GM18519 (cell line): Measurements from ENCODE around the gene SMARCA1.
"Not testable (repeated sequence)": the region's sequence is repeated elsewhere in the genome, so short reads cannot be mapped to it uniquely, and the experiment has no call there.

ENCODE experiments used
- ATAC-seq: cut with Tn5 transposase; IDR thresholded peaks from one replicate; pipeline ENCODE4 v1.9.1; 2021; ENCODE audit warnings: mild to moderate bottlenecking, moderate library complexity; ENCODE audit not compliant: unreplicated experiment, low FRiP score

Gene SMARCA1, protein sequence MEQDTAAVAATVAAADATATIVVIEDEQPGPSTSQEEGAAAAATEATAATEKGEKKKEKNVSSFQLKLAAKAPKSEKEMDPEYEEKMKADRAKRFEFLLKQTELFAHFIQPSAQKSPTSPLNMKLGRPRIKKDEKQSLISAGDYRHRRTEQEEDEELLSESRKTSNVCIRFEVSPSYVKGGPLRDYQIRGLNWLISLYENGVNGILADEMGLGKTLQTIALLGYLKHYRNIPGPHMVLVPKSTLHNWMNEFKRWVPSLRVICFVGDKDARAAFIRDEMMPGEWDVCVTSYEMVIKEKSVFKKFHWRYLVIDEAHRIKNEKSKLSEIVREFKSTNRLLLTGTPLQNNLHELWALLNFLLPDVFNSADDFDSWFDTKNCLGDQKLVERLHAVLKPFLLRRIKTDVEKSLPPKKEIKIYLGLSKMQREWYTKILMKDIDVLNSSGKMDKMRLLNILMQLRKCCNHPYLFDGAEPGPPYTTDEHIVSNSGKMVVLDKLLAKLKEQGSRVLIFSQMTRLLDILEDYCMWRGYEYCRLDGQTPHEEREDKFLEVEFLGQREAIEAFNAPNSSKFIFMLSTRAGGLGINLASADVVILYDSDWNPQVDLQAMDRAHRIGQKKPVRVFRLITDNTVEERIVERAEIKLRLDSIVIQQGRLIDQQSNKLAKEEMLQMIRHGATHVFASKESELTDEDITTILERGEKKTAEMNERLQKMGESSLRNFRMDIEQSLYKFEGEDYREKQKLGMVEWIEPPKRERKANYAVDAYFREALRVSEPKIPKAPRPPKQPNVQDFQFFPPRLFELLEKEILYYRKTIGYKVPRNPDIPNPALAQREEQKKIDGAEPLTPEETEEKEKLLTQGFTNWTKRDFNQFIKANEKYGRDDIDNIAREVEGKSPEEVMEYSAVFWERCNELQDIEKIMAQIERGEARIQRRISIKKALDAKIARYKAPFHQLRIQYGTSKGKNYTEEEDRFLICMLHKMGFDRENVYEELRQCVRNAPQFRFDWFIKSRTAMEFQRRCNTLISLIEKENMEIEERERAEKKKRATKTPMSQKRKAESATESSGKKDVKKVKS

GRCh38 chrX:129523079-129523911 is at the start of gene SMARCA1:
Gene SMARCA1, minus strand, starts transcription at chrX:129523490. Its CDS starts 120 bp downstream, at chrX:129523370.
- no peak for ATAC-seq

DNA sequence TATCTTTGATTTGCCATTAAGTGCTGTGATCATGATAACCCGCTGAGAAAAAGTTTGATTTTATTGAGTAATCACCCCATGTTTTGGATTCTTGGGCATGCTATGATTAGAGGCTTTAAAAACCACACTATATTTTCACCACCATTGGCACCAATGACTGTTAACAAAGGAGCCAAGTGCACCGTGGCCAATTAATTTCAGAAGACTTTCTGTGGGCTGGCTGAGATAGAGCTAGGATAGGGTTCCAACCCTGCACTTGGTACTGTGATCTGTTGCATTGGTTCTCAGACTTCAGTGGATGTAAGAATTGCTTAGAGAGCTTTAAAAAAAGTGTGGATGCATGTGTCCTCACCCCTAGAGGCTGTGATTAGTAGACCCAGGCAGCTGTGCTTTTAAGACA is 49.1 kb upstream of the SMARCA1 start:
- ATAC-seq = no peak

- ATAC-seq = no peak
Measured at GRCh38 chrX:129568349-129568748, 45.1 kb upstream of the SMARCA1 start.

DNA sequence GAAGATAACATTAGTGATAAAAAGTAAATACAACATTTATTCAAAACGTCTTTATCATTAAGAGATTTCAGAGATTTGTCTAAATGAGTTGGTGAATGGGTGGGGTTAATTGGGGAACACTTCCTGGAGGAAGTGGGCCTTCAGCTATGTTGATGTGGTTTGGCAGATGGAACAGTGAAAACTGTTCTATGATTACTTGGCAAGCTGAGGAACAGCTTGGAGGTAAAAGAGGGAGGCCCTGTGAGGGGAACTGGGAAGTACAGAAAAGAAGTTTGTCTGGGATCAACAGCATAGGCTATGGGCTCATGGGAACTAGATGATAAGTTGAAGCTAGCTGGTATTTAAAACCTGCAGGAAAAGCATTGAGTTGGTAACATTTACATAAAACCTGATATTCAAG is 42.8 kb upstream of the SMARCA1 start:
- no peak for ATAC-seq

GRCh38 chrX:129565046-129565650 is 41.9 kb upstream of the SMARCA1 start:
- ATAC-seq = no peak

DNA sequence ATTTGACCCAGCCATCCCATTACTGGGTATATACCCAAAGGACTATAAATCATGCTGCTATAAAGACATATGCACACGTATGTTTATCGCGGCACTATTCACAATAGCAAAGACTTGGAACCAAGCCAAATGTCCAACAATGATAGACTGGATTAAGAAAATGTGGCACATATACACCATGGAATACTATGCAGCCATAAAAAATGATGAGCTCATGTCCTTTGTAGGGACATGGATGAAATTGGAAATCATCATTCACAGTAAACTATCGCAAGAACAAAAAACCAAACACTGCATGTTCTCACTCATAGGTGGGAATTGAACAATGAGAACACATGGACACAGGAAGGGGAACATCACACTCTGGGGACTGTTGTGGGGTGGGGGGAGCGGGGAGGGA is 41.1 kb upstream of the SMARCA1 start:
- not testable (repeated sequence) for ATAC-seq

DNA sequence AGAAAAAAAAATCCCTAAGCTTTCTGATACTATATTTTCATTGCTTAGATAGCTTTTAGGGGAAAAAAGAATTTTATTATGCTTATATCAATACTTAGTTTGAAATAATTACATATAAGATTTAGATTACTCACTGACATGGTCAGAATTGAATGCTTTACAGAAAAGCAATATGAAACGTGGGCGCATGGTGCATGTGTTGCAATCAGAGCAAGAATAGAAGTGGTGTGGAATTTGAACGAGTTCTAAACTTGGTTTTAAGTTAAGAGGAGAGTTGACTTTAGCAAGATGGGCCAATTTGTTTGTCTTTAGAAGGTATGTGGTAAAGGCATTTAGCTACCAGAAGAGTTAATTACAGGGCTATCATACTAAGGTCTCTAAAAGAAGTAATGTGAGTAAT is 38.2 kb upstream of the SMARCA1 start:
- ATAC-seq = no peak

- no peak for ATAC-seq
Measured at GRCh38 chrX:129559783-129560182, 36.5 kb upstream of the SMARCA1 start.

DNA sequence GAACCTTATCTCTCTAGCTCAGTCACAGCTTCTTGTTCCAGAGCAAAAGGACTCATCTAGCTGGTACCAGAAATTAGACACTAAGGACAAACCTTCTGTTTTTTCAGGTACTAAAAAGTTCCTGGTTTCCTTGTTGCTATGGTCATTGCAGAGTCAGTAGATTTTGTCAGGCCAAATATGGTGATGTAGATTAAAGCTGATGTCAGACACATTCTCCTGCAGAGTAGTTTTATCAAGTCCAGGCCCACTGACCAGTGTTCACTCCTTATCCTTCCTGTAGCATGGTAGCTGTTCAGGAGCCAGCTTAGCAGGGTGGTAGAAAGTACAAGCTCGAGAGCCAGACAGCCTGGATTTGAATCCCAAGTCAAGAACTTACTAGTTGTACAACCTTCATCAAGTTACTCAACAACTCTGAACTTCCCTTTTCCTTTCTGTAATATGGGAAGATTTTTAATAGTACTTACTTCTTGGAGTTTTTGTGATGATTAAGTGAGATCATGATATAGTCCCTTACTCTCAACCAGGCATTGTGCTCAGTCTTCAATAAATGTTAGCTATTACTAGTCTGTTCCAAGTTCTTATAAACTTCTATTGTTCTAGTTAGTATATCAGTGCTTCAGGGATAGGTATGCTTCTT is 34.7 kb upstream of the SMARCA1 start:
- ATAC-seq = no peak

DNA sequence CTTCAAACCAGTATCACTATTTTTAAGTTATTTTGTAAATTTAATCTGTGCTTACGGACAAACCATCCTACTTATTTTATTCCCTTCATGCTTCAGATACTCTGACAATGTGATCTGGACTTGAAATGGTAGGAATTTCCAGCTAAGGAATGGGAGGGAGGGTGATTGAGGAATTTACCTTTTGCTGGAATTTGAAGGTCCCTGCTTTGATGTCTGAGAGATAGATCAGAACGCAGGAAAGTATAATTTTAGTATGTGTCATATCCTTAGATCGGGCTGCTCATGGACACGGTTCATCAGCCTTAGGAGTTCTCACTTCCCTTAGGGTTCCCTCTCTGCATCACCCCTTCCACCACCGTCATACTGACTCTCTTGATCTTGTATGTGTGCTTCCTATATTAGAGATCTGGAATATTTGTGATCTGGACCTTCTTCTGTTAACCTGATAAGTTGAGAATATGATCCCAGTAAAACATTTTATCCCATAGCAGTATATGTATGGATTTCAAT is 33.6 kb upstream of the SMARCA1 start:
- no peak for ATAC-seq

DNA sequence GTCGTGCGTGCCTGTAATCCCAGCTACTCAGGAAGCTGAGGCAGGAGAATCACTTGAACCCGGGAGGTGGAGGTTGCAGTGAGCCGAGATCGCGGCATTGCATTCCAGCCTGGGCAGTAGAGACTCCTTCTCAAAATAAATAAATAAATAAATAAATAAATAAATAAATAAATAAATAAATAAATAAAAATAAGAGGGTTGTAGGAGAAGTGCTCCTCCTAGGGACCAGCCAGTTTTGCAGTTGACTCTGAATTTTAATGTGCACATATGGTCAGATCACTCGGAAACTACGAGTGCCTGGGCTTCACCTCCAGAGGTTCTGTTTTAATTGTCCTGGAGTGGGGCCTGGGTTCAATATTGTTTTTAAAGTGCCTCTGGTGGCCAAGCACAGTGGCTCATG is 31.5 kb upstream of the SMARCA1 start:
- ATAC-seq = not testable (repeated sequence)

DNA sequence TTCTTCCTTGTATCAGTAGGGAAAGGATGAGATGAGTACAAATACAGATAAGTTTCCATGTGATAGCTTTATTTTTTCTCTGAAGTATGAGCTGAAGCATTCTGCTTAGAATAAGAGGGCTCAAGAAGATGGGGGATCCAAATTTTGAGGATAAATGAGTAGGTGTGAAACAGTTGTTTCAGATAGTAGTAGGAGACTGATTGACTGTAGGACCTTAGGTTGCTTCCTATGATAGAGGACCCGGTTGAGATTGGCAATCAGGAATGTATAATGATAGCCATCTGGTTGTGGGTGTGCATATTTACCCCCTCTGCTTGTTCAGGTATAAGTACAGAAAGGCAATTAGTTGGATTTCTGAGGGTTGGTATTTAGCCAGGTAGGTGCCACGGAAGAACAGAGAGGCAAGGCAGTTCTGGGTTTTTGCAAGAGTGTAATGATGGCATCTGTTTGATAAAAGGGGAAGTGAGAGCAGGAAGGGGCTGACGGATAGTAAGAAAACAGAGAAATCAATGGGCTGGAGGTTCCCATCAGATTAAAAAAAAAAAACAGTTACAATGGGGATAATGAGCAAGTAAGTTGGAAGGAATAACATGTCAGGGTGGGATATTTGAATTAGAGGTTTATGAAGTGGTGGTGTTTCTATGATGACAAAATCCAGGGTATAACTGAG is 30.5 kb upstream of the SMARCA1 start:
- ATAC-seq = peak; percentile 97

DNA sequence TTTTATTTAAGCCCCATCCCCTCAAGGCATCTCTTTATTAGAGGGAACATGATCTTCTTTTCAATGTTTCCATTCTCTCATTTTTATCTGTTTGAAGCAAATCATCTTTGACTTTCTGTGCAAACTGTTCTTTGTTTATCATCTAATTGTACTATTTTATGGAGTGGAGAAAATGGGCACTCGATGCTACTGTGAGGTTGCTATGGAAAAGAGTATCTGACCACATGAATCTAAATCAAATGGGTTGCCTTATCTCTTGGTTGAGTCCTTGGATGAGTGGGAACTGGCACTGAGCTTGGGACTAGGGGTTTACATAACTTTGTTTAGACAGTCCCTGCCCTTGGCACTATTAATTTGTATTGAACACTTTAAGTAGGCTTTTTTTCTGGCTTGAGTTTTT is 25.8 kb upstream of the SMARCA1 start:
- ATAC-seq = no peak

DNA sequence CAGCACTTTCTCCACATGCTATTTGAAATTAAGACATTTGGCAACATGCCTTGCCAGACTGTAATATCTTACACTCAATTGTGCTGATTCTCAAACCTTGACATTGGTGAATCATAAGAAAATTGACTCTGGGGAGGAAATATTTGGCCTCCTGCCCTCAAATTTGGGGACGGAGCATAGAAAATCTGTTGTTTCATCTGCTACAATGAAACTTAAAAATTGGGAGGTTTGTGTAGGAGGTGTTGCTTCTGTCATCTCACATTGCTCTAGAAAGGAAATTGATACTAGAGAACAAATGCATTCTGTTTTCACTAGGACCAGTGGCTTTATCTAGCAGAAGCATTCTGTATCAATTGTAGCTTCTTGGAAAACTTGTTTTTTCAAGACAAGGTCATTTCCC is 22.1 kb upstream of the SMARCA1 start:
- ATAC-seq = no peak

DNA sequence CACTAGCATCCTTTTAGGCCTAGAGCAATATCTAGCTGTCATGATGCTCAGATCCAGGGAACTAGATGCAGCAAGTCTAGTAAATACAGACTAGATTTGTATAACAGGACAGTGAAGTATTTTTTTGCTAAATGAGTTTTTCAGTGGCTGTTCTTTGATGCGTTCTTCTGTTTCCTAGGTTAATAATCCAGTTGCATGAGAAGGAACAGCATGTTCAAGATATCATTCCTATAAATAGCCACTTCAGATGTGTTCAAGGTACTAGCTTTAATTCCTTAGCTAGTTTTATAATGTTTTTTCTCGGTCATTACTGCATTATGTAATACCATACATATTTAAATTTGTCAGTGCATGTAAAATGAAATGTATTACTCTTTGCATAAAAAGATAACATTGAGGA is 21.5 kb upstream of the SMARCA1 start:
- no peak for ATAC-seq

- no peak for ATAC-seq
Measured at GRCh38 chrX:129540722-129541184, 17.5 kb upstream of the SMARCA1 start.

DNA sequence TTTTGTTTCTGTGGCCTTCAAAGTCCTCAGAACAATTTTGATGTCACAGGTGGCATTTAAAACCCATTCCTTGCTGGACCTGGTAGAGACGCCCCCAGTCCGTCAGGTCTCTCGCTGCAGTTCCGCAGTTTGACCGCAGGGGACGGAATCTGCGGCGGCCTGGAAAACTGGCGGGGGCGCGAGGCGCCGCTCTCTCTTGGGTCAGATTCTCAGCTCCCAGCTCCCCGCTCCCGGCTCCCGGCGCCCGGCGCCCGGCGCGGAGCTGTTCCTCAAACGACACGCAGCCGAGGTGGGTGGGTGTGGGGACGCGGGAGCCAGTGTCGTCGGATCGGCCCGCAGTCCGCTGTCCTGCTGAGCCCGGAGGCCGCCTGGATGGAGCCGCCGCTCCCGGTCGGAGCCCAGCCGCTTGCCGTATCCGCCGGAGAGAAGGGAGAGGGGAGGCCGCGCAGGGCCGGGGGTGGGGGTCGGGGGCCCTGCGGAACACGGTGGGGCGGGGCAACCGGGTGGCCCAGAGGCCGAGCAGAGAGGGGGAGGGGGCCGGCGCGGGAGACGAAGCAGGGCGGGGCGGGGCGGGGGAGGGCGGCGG is 16.9 kb upstream of the SMARCA1 start, which contains the start of gene OCRL:
Gene OCRL, plus strand, starts transcription at position 192 of the 586 bp plus-strand sequence. Its CDS starts 181 bp downstream, at position 373.
- ATAC-seq = peak; percentile 96
